Kidney (tissue), 14 donors: ENCODE results near the gene TTC23. TPM values are rescaled to one million over a fixed set of nuclear protein-coding genes. Genes with fewer than 3 reads are reported as not detected.
A peak's percentile ranks its signal among the peaks of the same experiment; 100 is the strongest.

ENCODE experiments used
- DNase-seq, 5 donors: peaks; one replicate each; pipeline ENCODE4 v3.0.0-alpha.2; 2013 to 2020
- FAIRE-seq: peaks from 2 replicates; lab custom pipeline; 2012; peaks lifted over from hg19 to GRCh38; lab: Jason Lieb, UNC
- H3K27ac ChIP-seq, 2 donors: one replicate each; pipeline ENCODE4 v1.7.0; 2013; ENCODE audit warnings: low read depth in 2 of 2, low read length in 2 of 2, inconsistent platforms in 1 of 2
- H3K27me3 ChIP-seq: one replicate; pipeline ENCODE4 v1.7.1; 2013; ENCODE audit warnings: low read length, inconsistent platforms; ENCODE audit not compliant: control insufficient read depth, insufficient read depth
- H3K36me3 ChIP-seq, 3 donors: one replicate each; pipeline versions ENCODE4 v1.7.0 to v1.7.1; 2013; ENCODE audit warnings: low read length in 3 of 3, control low read depth in 1 of 3, inconsistent platforms in 1 of 3; ENCODE audit not compliant: insufficient read depth in 3 of 3, control insufficient read depth in 2 of 3
- H3K4me1 ChIP-seq, 3 donors: one replicate each; pipeline versions ENCODE4 v1.7.0 to v1.7.1; 2013; ENCODE audit warnings: low read length in 3 of 3, inconsistent platforms in 1 of 3, low read depth in 1 of 3; ENCODE audit not compliant: control insufficient read depth in 2 of 3, insufficient read depth in 2 of 3
- H3K4me3 ChIP-seq, 3 donors: one replicate each; pipeline versions ENCODE4 v1.7.0 to v1.8.1; 2013; ENCODE audit warnings: low read length in 3 of 3, control low read depth in 1 of 3, inconsistent platforms in 1 of 3
- H3K9ac ChIP-seq, 3 donors: one replicate each; pipeline versions ENCODE4 v1.7.0 to v1.7.1; 2013; ENCODE audit warnings: low read length in 3 of 3, control low read depth in 1 of 3, inconsistent platforms in 1 of 3
- H3K9me3 ChIP-seq, 3 donors: one replicate each; pipeline versions ENCODE4 v1.7.0 to v1.7.1; 2013; ENCODE audit warnings: low read length in 3 of 3, control low read depth in 1 of 3, inconsistent platforms in 1 of 3; ENCODE audit not compliant: control insufficient read depth in 2 of 3, insufficient read depth in 1 of 3
- CTCF ChIP-seq: IDR thresholded peaks from 3 replicates; pipeline ENCODE4 v1.5.1; 2012; ENCODE audit warnings: mild to moderate bottlenecking, moderate library complexity, borderline replicate concordance; ENCODE audit not compliant: insufficient read depth; ENCODE audit errors: extremely low read depth
- intact Hi-C: fragments of 100-400 bp; cut with DNase I; formaldehyde crosslinking; loops from one replicate; pipeline ENCODE4 v1.11.1; 2022
- polyA plus RNA-seq: library from polyadenylated mRNA; stranded (reverse); fragments of 350-450 nt; fragmentation: Illumina TruSeq; extraction: RNeasy Lipid Tissue Mini Kit (QIAGEN cat#74804); gene quantifications from one replicate; pipeline ENCODE4 v1.2.3, GENCODE V29; 2014; ENCODE audit warnings: low read depth, low replicate concordance; ENCODE audit not compliant: insufficient read depth
- total RNA-seq: library from RNA; stranded (reverse); fragmentation: NEBNext Ultra II Directional; extraction: Animal tissue kit (Norgen Biotek cat#: 25700); gene quantifications from one replicate; pipeline ENCODE4 v1.2.1, GENCODE V29; 2021
- donor health status: control.
- donor health status: control.
- donor health status: control.
- donor health status: control.
- donor health status: control.
- donor health status: DM: yes; HTN: yes; CAD: no.
- donor health status: Normal renal cell carcinoma (clear cell type).

The TTC23 gene
- total and polyA plus RNA-seq, 2 donors from 2014 or later: 11.2 to 23.6 TPM

DNA sequence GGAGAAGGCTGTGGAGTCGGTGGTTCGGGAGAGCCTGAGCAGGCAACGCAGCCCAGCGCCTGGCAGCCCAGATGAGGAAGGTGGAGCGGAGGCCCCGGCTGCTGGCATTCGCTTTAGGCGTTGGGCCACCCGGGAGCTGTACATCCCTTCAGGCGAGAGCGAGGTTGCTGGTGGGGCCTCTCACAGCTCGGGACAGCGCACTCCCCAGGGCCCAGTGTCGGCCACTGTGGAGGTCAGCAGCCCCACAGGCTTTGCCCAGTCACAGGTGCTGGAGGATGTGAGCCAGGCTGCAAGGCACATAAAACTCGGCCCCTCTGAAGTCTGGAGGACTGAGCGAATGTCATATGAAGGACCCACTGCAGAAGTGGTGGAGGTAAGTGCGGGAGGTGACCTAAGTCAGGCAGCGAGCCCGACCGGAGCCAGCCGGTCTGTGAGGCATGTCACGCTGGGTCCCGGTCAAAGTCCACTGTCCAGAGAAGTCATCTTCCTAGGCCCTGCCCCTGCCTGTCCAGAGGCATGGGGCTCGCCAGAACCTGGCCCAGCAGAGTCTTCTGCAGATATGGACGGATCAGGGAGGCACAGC lies 117.8 kb downstream of the TTC23 start:
- peak in 1 of 5 donors; percentile 66 for DNase-seq
- Histone ChIP-seq H3K36me3 (peaks cover 0 to under 1% (median 0%) of the 10 kb centered on the region in 3 donors), H3K9ac (no peak overlapping the region), H3K9me3 (no peaks in the 10 kb centered on the region), H3K27me3 (no peaks in the 10 kb centered on the region), H3K4me3 (no peak overlapping the region), H3K27ac (no peak overlapping the region), H3K4me1 (no peaks in the 10 kb centered on the region)
- FAIRE-seq: no peak
- no peak for TF ChIP-seq CTCF
- intact Hi-C loops: no loop called here

DNA sequence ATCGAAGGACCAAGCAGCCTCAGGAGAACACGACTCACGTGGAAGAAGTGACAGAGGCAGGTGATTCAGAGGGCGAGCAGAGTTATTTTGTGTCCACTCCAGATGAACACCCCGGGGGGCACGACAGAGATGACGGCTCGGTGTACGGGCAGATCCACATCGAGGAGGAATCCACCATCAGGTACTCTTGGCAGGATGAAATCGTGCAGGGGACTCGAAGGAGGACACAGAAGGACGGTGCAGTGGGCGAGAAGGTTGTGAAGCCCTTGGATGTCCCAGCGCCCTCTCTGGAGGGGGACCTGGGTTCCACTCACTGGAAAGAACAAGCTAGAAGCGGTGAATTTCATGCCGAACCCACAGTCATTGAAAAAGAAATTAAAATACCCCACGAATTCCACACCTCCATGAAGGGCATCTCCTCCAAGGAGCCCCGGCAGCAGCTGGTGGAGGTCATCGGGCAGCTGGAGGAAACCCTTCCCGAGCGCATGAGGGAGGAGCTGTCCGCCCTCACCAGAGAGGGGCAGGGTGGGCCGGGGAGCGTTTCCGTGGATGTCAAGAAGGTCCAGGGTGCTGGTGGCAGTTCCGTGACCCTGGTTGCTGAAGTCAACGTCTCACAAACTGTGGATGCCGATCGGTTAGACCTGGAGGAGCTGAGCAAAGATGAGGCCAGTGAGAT lies 118.5 kb downstream of the TTC23 start:
- DNase-seq: peak in 2 of 5 donors; percentile 18 to 56
- H3K27ac ChIP-seq: no peak overlapping the region
- no peaks in the 10 kb centered on the region for H3K9me3 ChIP-seq
- no peak for FAIRE-seq
- no peaks in the 10 kb centered on the region for H3K4me1 ChIP-seq
- H3K27me3 ChIP-seq: no peaks in the 10 kb centered on the region
- no peak overlapping the region for H3K9ac ChIP-seq
- no peaks in the 10 kb centered on the region for H3K36me3 ChIP-seq
- no peak for TF ChIP-seq CTCF
- intact Hi-C loops: no loop called here
- no peak overlapping the region for H3K4me3 ChIP-seq

- Histone ChIP-seq H3K4me3 (no peak overlapping the region), H3K27me3 (no peaks in the 10 kb centered on the region), H3K36me3 (no peaks in the 10 kb centered on the region), H3K9me3 (no peaks in the 10 kb centered on the region), H3K9ac (no peak overlapping the region), H3K27ac (no peak overlapping the region), H3K4me1 (peaks cover 0 to 2% (median 0%) of the 10 kb centered on the region in 3 donors)
- FAIRE-seq (no peak), DNase-seq (no peak)
- no peak for TF ChIP-seq CTCF
- intact Hi-C loops: no loop called here
Measured at GRCh38 chr15:99130314-99130713, 119.1 kb downstream of the TTC23 start.
